ENCODE data around the gene ANGPTL8. TPM values are rescaled to one million over a fixed set of nuclear protein-coding genes. Genes with fewer than 3 reads are reported as not detected.

Gene ANGPTL8
- total and polyA plus RNA-seq, 9 of the 15 experiments (the other 6 are each of a cell fraction or from before 2014, with no cell fraction given) = not detected

- TF ChIP-seq, protein P1, sequence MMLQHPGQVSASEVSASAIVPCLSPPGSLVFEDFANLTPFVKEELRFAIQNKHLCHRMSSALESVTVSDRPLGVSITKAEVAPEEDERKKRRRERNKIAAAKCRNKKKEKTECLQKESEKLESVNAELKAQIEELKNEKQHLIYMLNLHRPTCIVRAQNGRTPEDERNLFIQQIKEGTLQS (IDR thresholded peaks at IDR 0.05) = no peak
- TF ChIP-seq, protein P1 (CRISPR knock-in tag; conservative IDR thresholded peaks at IDR 0.05) = no peak
- TF ChIP-seq TAF7 (tag; IDR thresholded peaks at IDR 0.05) (no peak), SUPT5H (IDR thresholded peaks at IDR 0.05) (no peak), SLC30A9 (CRISPR knock-in tag; IDR thresholded peaks at IDR 0.05) (no peak), GTF2F1 (IDR thresholded peaks at IDR 0.05; ENCODE audit: low read depth, low read length) (no peak), NFRKB (IDR thresholded peaks at IDR 0.05; ENCODE audit: low read depth) (no peak), PCBP1 (IDR thresholded peaks at IDR 0.05; ENCODE audit: low read depth, low read length, poor library complexity, severe bottlenecking) (peak; percentile 87), FOS (IDR thresholded peaks at IDR 0.05; ENCODE audit: extremely low read depth, insufficient read length) (no peak), SMARCA4 (IDR thresholded peaks at IDR 0.05) (no peak), MXI1 (IDR thresholded peaks at IDR 0.05; ENCODE audit: low read depth, low read length) (no peak), IRF1 (CRISPR knock-in tag; IDR thresholded peaks at IDR 0.05; ENCODE audit: borderline replicate concordance) (no peak), SIRT6 (IDR thresholded peaks at IDR 0.05; ENCODE audit: low read depth, low read length) (no peak), HDAC6 (IDR thresholded peaks at IDR 0.05; ENCODE audit: low read depth, low read length) (no peak), BACH1 (tag; IDR thresholded peaks at IDR 0.05) (no peak), CBX8 (IDR thresholded peaks at IDR 0.05; ENCODE audit: borderline replicate concordance, extremely low read depth, low read depth, low read length, poor library complexity, severe bottlenecking) (no peak), KLF16 (IDR thresholded peaks at IDR 0.05) (no peak), ZNF717 (CRISPR knock-in tag; IDR thresholded peaks at IDR 0.05) (no peak)
- TF ChIP-seq, protein P2, sequence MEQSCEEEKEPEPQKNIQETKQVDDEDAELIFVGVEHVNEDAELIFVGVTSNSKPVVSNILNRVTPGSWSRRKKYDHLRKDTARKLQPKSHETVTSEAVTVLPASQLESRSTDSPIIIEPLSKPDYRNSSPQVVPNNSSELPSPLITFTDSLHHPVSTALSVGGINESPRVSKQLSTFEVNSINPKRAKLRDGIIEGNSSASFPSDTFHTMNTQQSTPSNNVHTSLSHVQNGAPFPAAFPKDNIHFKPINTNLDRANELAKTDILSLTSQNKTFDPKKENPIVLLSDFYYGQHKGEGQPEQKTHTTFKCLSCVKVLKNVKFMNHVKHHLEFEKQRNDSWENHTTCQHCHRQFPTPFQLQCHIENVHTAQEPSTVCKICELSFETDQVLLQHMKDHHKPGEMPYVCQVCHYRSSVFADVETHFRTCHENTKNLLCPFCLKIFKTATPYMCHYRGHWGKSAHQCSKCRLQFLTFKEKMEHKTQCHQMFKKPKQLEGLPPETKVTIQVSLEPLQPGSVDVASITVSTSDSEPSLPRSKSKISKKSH (CRISPR knock-in tag; IDR thresholded peaks at IDR 0.05) = no peak
- TF ChIP-seq, protein P3, sequence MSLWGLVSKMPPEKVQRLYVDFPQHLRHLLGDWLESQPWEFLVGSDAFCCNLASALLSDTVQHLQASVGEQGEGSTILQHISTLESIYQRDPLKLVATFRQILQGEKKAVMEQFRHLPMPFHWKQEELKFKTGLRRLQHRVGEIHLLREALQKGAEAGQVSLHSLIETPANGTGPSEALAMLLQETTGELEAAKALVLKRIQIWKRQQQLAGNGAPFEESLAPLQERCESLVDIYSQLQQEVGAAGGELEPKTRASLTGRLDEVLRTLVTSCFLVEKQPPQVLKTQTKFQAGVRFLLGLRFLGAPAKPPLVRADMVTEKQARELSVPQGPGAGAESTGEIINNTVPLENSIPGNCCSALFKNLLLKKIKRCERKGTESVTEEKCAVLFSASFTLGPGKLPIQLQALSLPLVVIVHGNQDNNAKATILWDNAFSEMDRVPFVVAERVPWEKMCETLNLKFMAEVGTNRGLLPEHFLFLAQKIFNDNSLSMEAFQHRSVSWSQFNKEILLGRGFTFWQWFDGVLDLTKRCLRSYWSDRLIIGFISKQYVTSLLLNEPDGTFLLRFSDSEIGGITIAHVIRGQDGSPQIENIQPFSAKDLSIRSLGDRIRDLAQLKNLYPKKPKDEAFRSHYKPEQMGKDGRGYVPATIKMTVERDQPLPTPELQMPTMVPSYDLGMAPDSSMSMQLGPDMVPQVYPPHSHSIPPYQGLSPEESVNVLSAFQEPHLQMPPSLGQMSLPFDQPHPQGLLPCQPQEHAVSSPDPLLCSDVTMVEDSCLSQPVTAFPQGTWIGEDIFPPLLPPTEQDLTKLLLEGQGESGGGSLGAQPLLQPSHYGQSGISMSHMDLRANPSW (CRISPR knock-in tag; IDR thresholded peaks at IDR 0.05) = no peak
- TF ChIP-seq, protein P4, sequence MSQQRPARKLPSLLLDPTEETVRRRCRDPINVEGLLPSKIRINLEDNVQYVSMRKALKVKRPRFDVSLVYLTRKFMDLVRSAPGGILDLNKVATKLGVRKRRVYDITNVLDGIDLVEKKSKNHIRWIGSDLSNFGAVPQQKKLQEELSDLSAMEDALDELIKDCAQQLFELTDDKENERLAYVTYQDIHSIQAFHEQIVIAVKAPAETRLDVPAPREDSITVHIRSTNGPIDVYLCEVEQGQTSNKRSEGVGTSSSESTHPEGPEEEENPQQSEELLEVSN (IDR thresholded peaks at IDR 0.05; ENCODE audit: borderline replicate concordance in 1 of 2, extremely low read depth in 1 of 2, insufficient read depth in 1 of 2, insufficient read length in 1 of 2, low read depth in 1 of 2, low read length in 1 of 2, poor library complexity in 1 of 2, severe bottlenecking in 1 of 2) = peak in 1 of 2 experiments; percentile 90
Measured at GRCh38 chr19:11196406-11197287, 42.8 kb upstream of the ANGPTL8 start (continued).

All from K562 (cell line).